Measurements from ENCODE around the gene KRTAP22-2.

KRTAP22-2 gene

DNA sequence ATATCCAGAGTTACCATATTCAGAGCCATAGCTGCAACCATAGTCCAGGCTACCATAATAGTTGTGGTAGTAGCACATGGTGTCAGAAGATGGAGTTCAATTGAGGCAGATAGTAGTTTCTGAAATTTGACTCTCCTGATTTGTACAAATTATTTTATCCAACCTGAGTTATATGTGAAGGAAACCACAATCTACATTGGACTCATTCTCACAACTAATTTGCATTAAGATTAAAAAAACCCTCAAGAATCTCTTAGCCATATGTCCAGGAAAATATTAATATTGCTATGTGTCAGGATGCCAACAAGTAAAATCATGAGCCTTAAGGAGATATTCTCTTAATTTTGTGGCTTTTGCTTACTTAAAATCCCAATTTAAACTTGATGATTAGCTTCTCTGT is at the start of gene KRTAP22-2:
KRTAP22-2 (minus strand) TSS at position 101 of the 400 bp plus-strand sequence.
- no peak for DNase-seq (ENCODE audit: low read depth in 2 of 2)

- DNase-seq (ENCODE audit: low read depth in 2 of 2), result no peak
Measured at GRCh38 chr21:30638686-30639085, 48.5 kb upstream of the KRTAP22-2 start.

DNA sequence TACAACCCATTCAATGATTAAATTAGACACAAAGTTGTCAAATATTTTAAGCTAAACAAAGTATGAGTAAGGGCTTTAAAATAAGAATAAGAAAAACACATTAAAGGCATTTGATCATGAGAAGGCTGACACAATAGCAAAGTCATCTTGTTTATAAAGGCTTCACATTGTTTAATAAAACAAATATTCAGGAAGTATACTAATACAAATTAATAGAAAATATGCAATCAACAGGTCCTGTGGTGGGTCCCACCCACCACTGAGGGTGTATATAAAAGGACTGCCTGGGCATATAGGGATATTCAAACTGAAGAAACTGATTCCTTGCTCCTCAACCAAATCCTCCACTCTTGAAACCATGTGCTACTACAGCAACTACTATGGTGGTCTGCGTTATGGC is 44.7 kb upstream of the KRTAP22-2 start, which contains the start of gene KRTAP20-2:
KRTAP20-2 (plus strand) TSS at position 301 of the 400 bp plus-strand sequence; CDS start at position 359, 58 bp downstream.
- no peak for DNase-seq (ENCODE audit: low read depth in 2 of 2)

DNA sequence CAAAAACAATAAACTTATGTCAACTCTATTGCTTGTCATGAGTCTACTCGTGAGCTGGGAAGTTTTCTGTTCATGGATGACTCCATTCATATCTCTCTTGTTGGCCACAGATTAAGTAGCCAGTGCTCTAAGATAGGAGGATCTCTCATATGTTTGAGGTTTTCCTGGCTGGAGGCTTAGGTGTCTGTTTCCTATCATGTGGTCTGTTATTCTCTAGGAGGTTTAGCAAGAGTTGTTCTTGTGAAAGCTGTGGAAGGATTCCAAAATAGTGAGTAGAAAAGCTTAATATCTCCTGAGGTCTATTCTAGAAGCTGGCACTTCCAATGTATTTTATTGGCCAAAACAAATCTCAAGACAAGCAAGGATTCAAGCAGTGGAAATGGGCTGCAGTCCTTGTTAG is 39.0 kb upstream of the KRTAP22-2 start:
- DNase-seq (ENCODE audit: low read depth in 2 of 2), result no peak

DNA sequence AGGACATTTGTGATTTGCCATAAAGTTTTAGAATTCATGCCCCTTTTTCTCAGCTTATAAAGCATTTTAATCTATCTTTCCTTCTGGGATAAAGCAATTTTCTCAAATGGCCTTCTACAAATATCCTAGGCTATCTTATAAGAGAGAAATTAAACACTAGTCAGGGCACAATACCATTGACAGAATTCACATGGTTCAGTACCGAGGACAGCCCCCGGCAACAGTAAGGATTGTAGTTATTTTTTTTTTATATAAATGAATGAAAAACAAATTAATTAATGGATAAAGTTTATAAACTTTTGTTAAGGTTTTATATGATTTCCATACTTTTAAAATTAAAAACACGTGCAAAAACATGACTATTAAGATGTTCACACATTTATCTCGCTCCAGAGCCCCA is 37.9 kb upstream of the KRTAP22-2 start:
- no peak for DNase-seq (ENCODE audit: low read depth in 2 of 2)

- no peak for DNase-seq (ENCODE audit: low read depth in 2 of 2)
Measured at GRCh38 chr21:30625449-30626165, 35.4 kb upstream of the KRTAP22-2 start.

DNA sequence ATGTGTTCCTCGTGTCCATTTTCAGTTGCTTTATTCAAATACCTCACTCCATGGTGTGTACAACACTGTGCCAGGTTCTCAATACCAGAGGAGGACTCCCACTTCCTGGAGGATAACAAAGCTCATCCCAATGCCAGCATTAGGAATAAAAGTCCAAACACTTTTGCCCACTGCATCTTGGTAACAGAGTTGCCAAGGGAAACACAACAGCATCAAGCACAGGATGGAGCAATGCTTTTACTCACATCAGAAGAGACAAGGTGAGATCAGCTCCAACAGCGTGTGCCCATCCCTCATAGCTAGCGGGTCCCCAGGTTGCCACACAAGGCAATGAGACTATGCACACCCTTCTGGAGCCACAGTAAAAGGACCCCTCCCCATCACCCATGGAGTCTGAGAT is 33.2 kb upstream of the KRTAP22-2 start:
- no peak for DNase-seq (ENCODE audit: low read depth in 2 of 2)

GRCh38 chr21:30620522-30620921 is 30.3 kb upstream of the KRTAP22-2 start, which contains the start of gene KRTAP20-4:
TSS of gene KRTAP20-4 (plus strand) at chr21:30620627.
- DNase-seq (ENCODE audit: low read depth in 2 of 2), result no peak

DNA sequence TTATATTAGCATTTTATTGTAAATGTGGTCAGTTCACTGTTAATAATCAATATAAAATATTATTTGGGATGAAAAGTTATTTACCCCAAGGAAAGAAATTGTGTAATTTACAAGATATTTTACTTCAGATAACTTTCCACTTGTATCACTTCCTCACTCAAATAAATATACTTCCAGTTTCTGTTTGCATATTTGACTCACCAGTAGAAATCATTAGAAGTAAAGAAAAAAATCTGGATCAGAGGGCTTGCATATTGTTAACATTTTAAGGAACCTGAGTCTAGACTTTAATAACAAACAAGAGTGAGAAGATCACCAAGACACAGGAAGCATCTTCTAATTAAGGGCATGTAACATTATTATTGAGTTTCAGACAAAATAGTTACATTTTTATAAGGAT is 29.9 kb upstream of the KRTAP22-2 start:
- DNase-seq (ENCODE audit: low read depth in 2 of 2), result no peak

- DNase-seq (ENCODE audit: low read depth in 2 of 2), result no peak
Measured at GRCh38 chr21:30616125-30616524, 25.9 kb upstream of the KRTAP22-2 start, which contains the start of gene KRTAP20-1. TSS of gene KRTAP20-1 (plus strand) at chr21:30616425. CDS start at chr21:30616455, 30 bp downstream.

GRCh38 chr21:30615199-30615598 is 25.0 kb upstream of the KRTAP22-2 start:
- no peak for DNase-seq (ENCODE audit: low read depth in 2 of 2)

DNA sequence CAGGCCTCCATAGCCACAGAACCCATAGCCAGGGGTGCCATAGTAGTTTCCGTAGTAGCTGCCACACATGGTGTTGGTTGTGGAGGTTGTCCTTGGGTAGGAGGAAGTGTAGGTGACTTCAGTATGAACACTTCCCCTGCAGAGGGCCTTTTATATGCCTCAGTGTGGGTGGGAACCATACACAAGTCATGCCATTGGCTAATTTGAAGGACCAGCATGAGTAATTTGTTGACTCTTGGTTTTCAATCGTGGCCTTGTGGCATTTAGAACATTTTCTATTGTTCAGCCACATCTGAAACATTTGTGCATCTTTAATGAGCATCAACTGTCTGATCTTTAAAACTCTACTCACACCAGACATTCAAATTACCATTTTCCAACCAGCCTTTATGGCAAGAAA is 23.6 kb upstream of the KRTAP22-2 start, which contains the start of gene KRTAP6-1:
KRTAP6-1 (minus strand) TSS at position 95 of the 400 bp plus-strand sequence; CDS start at position 69, 26 bp downstream.
- DNase-seq (ENCODE audit: low read depth in 2 of 2), result no peak

DNA sequence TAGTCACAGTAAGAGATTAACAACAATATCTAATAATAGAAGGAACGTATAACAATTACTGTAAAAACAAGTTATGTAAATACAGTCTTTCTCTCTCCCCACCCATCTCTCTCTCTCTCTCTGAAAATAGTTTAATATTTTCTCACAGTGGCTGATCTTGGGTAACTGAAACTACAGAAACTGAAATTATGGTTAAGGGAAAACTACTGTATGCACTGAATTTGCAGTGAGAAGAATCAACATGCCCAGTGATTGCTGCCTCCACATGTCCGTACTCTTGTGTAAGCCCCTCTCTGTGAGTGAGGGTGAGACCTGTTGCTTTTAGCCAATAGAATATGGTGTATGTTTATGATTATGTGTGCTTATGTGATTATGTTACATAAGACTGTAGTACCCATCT is 21.9 kb upstream of the KRTAP22-2 start:
- no peak for DNase-seq (ENCODE audit: low read depth in 2 of 2)

DNA sequence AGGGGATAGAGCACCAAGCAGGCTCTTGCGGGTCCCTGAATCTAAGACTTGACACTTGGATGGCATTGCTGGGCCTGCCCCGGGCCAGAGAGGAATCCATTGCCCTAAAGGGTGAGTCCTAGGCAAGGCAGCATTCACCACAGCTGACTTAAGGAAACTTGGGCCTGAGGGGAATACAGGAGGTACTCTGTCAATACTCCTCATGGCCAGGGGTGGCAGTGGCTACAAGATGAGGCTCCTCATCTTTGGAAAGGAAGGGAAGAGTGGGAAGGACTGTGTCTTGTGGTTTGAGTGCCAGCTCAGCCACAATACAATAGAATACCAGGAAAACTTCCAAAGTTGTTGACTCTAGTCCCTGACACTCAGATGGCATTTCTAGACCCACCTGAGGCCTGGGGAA is 15.8 kb upstream of the KRTAP22-2 start:
- DNase-seq (ENCODE audit: low read depth in 2 of 2), result no peak

- DNase-seq (ENCODE audit: low read depth in 2 of 2), result no peak
Measured at GRCh38 chr21:30600787-30601186, 10.6 kb upstream of the KRTAP22-2 start, which contains the start of gene KRTAP22-1. TSS of gene KRTAP22-1 (plus strand) at chr21:30601087.

DNA sequence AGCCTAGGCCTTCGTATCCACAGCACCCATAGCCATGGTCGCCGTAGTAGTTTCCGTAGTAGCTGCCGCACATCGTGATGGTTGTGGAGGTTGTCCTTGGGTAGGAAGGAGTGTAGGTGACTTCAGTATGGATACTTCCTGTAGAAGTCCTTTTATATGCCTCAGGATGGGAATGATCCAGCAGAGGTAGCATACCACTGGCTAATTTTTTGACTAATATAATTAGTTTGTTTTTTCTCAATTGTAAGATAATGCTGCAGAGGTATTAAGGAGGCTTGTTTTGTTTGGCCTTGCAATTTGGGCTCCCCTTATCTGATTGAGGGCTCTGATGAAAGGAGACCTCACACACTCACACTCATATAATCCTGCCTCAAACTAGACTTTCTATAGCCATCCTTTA is 8.6 kb upstream of the KRTAP22-2 start, which contains the start of gene KRTAP6-2:
KRTAP6-2 (minus strand) TSS at position 101 of the 400 bp plus-strand sequence; CDS start at position 73, 28 bp downstream.
- DNase-seq (ENCODE audit: low read depth in 2 of 2), result no peak

DNA sequence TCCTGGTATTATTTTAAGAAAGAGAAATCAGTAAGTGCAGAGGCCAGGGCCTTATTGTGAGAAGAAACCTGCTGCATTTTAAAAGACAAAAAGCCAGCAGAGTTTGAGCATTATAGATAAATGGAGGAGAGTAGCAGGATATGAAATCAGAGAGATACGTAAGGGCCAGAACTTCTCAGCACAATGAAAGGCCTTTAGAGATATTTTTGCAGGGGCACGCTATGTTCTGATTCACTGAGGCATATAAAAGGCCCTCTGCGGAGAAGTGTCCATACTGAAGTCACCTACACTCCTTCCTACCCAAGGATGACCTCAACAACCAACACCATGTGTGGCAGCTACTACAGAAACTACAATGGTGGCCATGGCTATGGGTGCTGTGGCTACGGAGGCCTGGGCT is 1.9 kb upstream of the KRTAP22-2 start, which contains the start of gene KRTAP6-3:
KRTAP6-3 (plus strand) TSS at position 301 of the 400 bp plus-strand sequence; CDS start at position 307, 6 bp downstream.
- DNase-seq (ENCODE audit: low read depth in 2 of 2), result no peak

DNA sequence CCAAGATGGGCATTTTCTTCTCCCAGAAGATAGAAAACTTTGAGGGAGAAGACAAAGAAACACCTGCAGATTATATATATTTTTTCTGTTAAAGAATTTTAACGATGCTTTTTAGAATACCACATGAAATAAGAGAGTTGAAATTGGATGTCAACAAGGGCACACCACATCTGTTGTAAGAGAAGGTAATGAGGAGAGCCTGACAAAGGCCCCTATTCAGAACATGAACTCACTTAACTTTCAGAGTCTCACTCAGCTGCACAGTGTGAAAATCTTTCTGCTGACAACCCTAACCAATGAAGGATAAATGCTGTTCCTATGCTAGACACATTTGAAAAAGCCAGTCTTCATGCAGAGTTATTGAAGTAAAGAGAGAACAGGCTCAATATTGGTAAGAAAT is 7.3 kb downstream of the KRTAP22-2 start:
- DNase-seq (ENCODE audit: low read depth in 2 of 2), result no peak

GRCh38 chr21:30580132-30580531 is 10.1 kb downstream of the KRTAP22-2 start:
- DNase-seq (ENCODE audit: low read depth in 2 of 2), result no peak

- no peak for DNase-seq (ENCODE audit: low read depth in 2 of 2)
Measured at GRCh38 chr21:30579346-30579745, 10.9 kb downstream of the KRTAP22-2 start.

- no peak for DNase-seq (ENCODE audit: low read depth in 2 of 2)
Measured at GRCh38 chr21:30577766-30578165, 12.4 kb downstream of the KRTAP22-2 start.

GRCh38 chr21:30567617-30568016 is 22.6 kb downstream of the KRTAP22-2 start:
- no peak for DNase-seq (ENCODE audit: low read depth in 2 of 2)

- DNase-seq (ENCODE audit: low read depth in 2 of 2), result no peak
Measured at GRCh38 chr21:30563630-30564029, 26.6 kb downstream of the KRTAP22-2 start.

Measured in fibroblast of skin of left biceps (primary cell).